GM23248 (cell line): ENCODE measurements around the gene OBP2A.

Experiments used
- EZH2 ChIP-seq: fragments of 200-600 bp; sonication (generic); IDR thresholded peaks from 2 replicates; pipeline ENCODE4 v1.6.1; 2018; ENCODE audit warnings: antibody characterized with exemption, mild to moderate bottlenecking; ENCODE audit not compliant: insufficient read depth, poor library complexity, severe bottlenecking
- EZH2phosphoT487 ChIP-seq: fragments of 200-600 bp; sonication (generic); IDR thresholded peaks from 2 replicates; pipeline ENCODE4 v1.6.1; 2018; ENCODE audit warnings: antibody characterized with exemption, moderate library complexity, mild to moderate bottlenecking, low read depth; ENCODE audit not compliant: insufficient read depth

DNA sequence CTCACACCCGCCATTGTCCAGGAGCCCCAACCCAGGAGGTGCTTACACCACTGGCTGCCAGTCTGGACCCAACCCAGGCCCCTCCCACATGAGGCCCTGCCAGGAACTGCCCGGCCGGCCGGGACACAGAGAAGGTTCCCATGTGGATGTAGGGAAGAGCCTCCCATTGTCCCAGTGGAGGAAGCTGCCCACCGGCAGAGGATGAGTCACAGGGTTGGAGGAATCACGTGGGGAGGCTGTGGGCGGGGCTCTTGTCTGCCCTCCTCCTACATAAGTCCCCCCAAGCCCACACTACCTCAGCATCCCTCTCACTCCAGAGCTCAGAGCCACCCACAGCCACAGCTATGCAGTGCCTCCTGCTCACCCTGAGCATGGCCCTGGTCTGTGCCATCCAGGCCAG, 41.7 kb downstream of the OBP2A start:
- no peak for TF ChIP-seq EZH2
- TF ChIP-seq EZH2phosphoT487, result no peak
